Neuronal stem cell (in vitro differentiated cells): Measurements from ENCODE around the gene ADRA2C.

Experiments used
- DNase-seq: peaks from one replicate; pipeline ENCODE4 v3.0.0-alpha.2; 2013; ENCODE audit warnings: low spot score
- H2AFZ ChIP-seq: one replicate; pipeline ENCODE4 v1.6.1; 2013; ENCODE audit warnings: mild to moderate bottlenecking, low read length, inconsistent platforms
- H2AK5ac ChIP-seq: 2 replicates; pipeline ENCODE4 v1.6.1; 2013; ENCODE audit warnings: low read depth, mild to moderate bottlenecking, inconsistent platforms, low read length, moderate library complexity, mixed read lengths
- H2BK120ac ChIP-seq: 2 replicates; pipeline ENCODE4 v1.6.1; 2013; ENCODE audit warnings: low read depth, mild to moderate bottlenecking, inconsistent platforms, low read length, moderate library complexity, mixed read lengths
- H2BK12ac ChIP-seq: one replicate; pipeline ENCODE4 v1.6.1; 2013; ENCODE audit warnings: low read length, inconsistent platforms
- H2BK15ac ChIP-seq: 2 replicates; pipeline ENCODE4 v1.6.1; 2013; ENCODE audit warnings: mild to moderate bottlenecking, low read length, inconsistent platforms, mixed read lengths
- H2BK5ac ChIP-seq: one replicate; pipeline ENCODE4 v1.6.1; 2013; ENCODE audit warnings: inconsistent platforms, mild to moderate bottlenecking, low read length, moderate library complexity
- H3K14ac ChIP-seq: one replicate; pipeline ENCODE4 v1.6.1; 2013; ENCODE audit warnings: low read length, inconsistent platforms
- H3K18ac ChIP-seq: 2 replicates; pipeline ENCODE4 v1.6.1; 2013; ENCODE audit warnings: low read length, inconsistent platforms
- H3K23ac ChIP-seq: 2 replicates; pipeline ENCODE4 v1.6.1; 2013; ENCODE audit warnings: low read depth, mild to moderate bottlenecking, mixed read lengths, low read length, inconsistent platforms; ENCODE audit not compliant: poor library complexity
- H3K27ac ChIP-seq: replicated peaks from 3 replicates; pipeline ENCODE4 v1.5.1; 2013; ENCODE audit warnings: low read length, inconsistent platforms
- H3K27me3 ChIP-seq, 3 experiments: 2 replicates each; pipeline ENCODE4 v1.6.1; 2013; ENCODE audit warnings: low read length in 3 of 3, mild to moderate bottlenecking in 2 of 3, inconsistent platforms in 1 of 3, low read depth in 1 of 3, mixed read lengths in 1 of 3, moderate library complexity in 1 of 3; ENCODE audit not compliant: control insufficient read depth in 3 of 3, insufficient read depth in 3 of 3
- H3K36me3 ChIP-seq, 2 donors: replicated peaks in 1 of 2; 2 replicates each; pipeline ENCODE4 v1.6.1; 2013; ENCODE audit warnings: low read length in 2 of 2; ENCODE audit not compliant: control insufficient read depth in 2 of 2, insufficient read depth in 2 of 2
- H3K4ac ChIP-seq: 2 replicates; pipeline ENCODE4 v1.6.1; 2013; ENCODE audit warnings: inconsistent platforms, mild to moderate bottlenecking, low read length, moderate library complexity
- H3K4me1 ChIP-seq, 2 donors: 1 replicate in 1 of 2; 2 replicates in 1 of 2; pipeline ENCODE4 v1.6.1; 2013; ENCODE audit warnings: low read length in 2 of 2, low read depth in 1 of 2; ENCODE audit not compliant: control insufficient read depth in 2 of 2, insufficient read depth in 1 of 2
- H3K4me2 ChIP-seq: one replicate; pipeline ENCODE4 v1.6.1; 2013; ENCODE audit warnings: mild to moderate bottlenecking, low read length, inconsistent platforms; ENCODE audit not compliant: insufficient read depth, poor library complexity, severe bottlenecking
- H3K4me3 ChIP-seq, 2 donors: 2 replicates each; pipeline ENCODE4 v1.5.1; 2013; ENCODE audit warnings: low read length in 2 of 2, mild to moderate bottlenecking in 2 of 2, inconsistent platforms in 1 of 2, moderate library complexity in 1 of 2
- H3K79me1 ChIP-seq: one replicate; pipeline ENCODE4 v1.6.1; 2013; ENCODE audit warnings: low read depth, mild to moderate bottlenecking, inconsistent platforms, low read length, moderate library complexity
- H3K9ac ChIP-seq: one replicate; pipeline ENCODE4 v1.6.1; 2013; ENCODE audit warnings: mild to moderate bottlenecking, low read depth, low read length, inconsistent platforms; ENCODE audit not compliant: poor library complexity
- H3K9me3 ChIP-seq, 2 donors: replicated peaks in 1 of 2; 2 replicates each; pipeline versions ENCODE3 to v1.6.1; 2013; ENCODE audit warnings: low read length in 2 of 2, mild to moderate bottlenecking in 2 of 2, inconsistent platforms in 1 of 2, low read depth in 1 of 2, mixed read lengths in 1 of 2, moderate library complexity in 1 of 2; ENCODE audit not compliant: control insufficient read depth in 2 of 2, insufficient read depth in 1 of 2
- H4K8ac ChIP-seq: one replicate; pipeline ENCODE4 v1.6.1; 2013; ENCODE audit warnings: low read depth, mild to moderate bottlenecking, inconsistent platforms, low read length, moderate library complexity
- H4K91ac ChIP-seq: one replicate; pipeline ENCODE4 v1.6.1; 2013; ENCODE audit warnings: low read length, low read depth, mild to moderate bottlenecking, inconsistent platforms; ENCODE audit not compliant: poor library complexity
- whole genome bisulfite sequencing, 2 donors: extraction: QIAGEN DNeasy Blood & Tissue Kit; methylation state at CpG; one replicate each; pipeline ENCODE4 v1.1.7; 2013; ENCODE audit warnings: missing lambda C conversion rate in 2 of 2, mixed read lengths in 1 of 2; ENCODE audit not compliant: insufficient read length in 2 of 2, insufficient replicate concordance in 1 of 2; ENCODE audit errors: extremely low coverage in 2 of 2; 5-methylcytosine and 5-hydroxymethylcytosine counted together

ADRA2C gene

GRCh38 chr4:3773552-3774001 lies 7.4 kb downstream of the ADRA2C start:
- no peak overlapping the region for H4K8ac ChIP-seq
- H3K27ac ChIP-seq, result no peak overlapping the region
- H3K9me3 ChIP-seq, result no peaks in the 10 kb centered on the region
- H3K27me3 ChIP-seq, result peaks cover 0 to 80% (median 0%) of the 10 kb centered on the region in 3 experiments
- no peak overlapping the region for H3K4me3 ChIP-seq
- peak overlapping the region; percentile 78 for H2AK5ac ChIP-seq
- no peak overlapping the region for H2BK12ac ChIP-seq
- no peak for DNase-seq
- peak overlapping the region; percentile 14 for H3K9ac ChIP-seq
- no peak overlapping the region for H2BK120ac ChIP-seq
- no peaks in the 10 kb centered on the region for H3K36me3 ChIP-seq
- H2BK15ac ChIP-seq, result no peak overlapping the region
- peak overlapping the region; percentile 9 for H4K91ac ChIP-seq
- no peak overlapping the region for H2AFZ ChIP-seq
- H3K14ac ChIP-seq, result peak overlapping the region; percentile 63
- H3K4me2 ChIP-seq, result no peak overlapping the region
- H2BK5ac ChIP-seq, result no peak overlapping the region
- H3K18ac ChIP-seq, result peak overlapping the region; percentile 49
- peaks cover 0 to 9% of the 10 kb centered on the region in 2 donors for H3K4me1 ChIP-seq
- no CpG with 5 or more reads among the region's 17 CpGs for WGBS, 2 donors
- no peak overlapping the region for H3K4ac ChIP-seq
- peaks cover 2% of the 10 kb centered on the region for H3K79me1 ChIP-seq
- peak overlapping the region; percentile 10 for H3K23ac ChIP-seq

GRCh38 chr4:3774253-3774883 lies 8.2 kb downstream of the ADRA2C start:
- H2AFZ ChIP-seq, result no peak overlapping the region
- H2BK12ac ChIP-seq, result no peak overlapping the region
- no peak overlapping the region for H4K91ac ChIP-seq
- no peak overlapping the region for H3K9ac ChIP-seq
- H3K27me3 ChIP-seq, result peaks cover 0 to 72% (median 0%) of the 10 kb centered on the region in 3 experiments
- peaks cover 2% of the 10 kb centered on the region for H3K79me1 ChIP-seq
- H2BK120ac ChIP-seq, result no peak overlapping the region
- H2BK5ac ChIP-seq, result no peak overlapping the region
- no peak overlapping the region for H3K27ac ChIP-seq
- H3K4me2 ChIP-seq, result no peak overlapping the region
- no peak overlapping the region for H3K14ac ChIP-seq
- H3K36me3 ChIP-seq, result no peaks in the 10 kb centered on the region
- H2AK5ac ChIP-seq, result no peak overlapping the region
- WGBS, 2 donors, result no CpG with 5 or more reads among the region's 19 CpGs
- H2BK15ac ChIP-seq, result no peak overlapping the region
- no peak overlapping the region for H4K8ac ChIP-seq
- no peaks in the 10 kb centered on the region for H3K9me3 ChIP-seq
- peaks cover 0 to 4% of the 10 kb centered on the region in 2 donors for H3K4me1 ChIP-seq
- H3K4ac ChIP-seq, result no peak overlapping the region
- DNase-seq, result no peak
- H3K23ac ChIP-seq, result no peak overlapping the region
- no peak overlapping the region for H3K4me3 ChIP-seq
- H3K18ac ChIP-seq, result no peak overlapping the region

- Histone ChIP-seq H3K4me3 (no peak overlapping the region), H3K79me1 (peaks cover 2% of the 10 kb centered on the region), H3K23ac (no peak overlapping the region), H2AFZ (no peak overlapping the region), H3K36me3 (no peaks in the 10 kb centered on the region), H2BK12ac (no peak overlapping the region), H3K27me3 (peaks cover 0 to 65% (median 0%) of the 10 kb centered on the region in 3 experiments), H3K4ac (no peak overlapping the region), H2BK15ac (no peak overlapping the region), H2AK5ac (no peak overlapping the region), H3K27ac (no peak overlapping the region), H4K91ac (no peak overlapping the region), H3K4me2 (no peak overlapping the region), H3K9me3 (no peaks in the 10 kb centered on the region), H3K9ac (no peak overlapping the region), H4K8ac (no peak overlapping the region), H3K18ac (no peak overlapping the region), H2BK5ac (no peak overlapping the region), H2BK120ac (no peak overlapping the region), H3K4me1 (peaks cover 0 to 4% of the 10 kb centered on the region in 2 donors), H3K14ac (no peak overlapping the region)
- DNase-seq, result no peak
- no CpG with 5 or more reads among the region's 16 CpGs for WGBS, 2 donors
Observed at GRCh38 chr4:3775005-3775404, 8.8 kb downstream of the ADRA2C start.

- WGBS, 2 donors, result no CpG with 5 or more reads among the region's 4 CpGs
- peak overlapping the region; percentile 44 for H2AK5ac ChIP-seq
Observed at GRCh38 chr4:3775576-3775975, 9.4 kb downstream of the ADRA2C start.

More at GRCh38 chr4:3775576-3775975, 9.4 kb downstream of the ADRA2C start:
- Histone ChIP-seq H2BK15ac (no peak overlapping the region), H3K4me3 (no peak overlapping the region), H4K91ac (no peak overlapping the region), H3K27ac (no peak overlapping the region), H2AFZ (no peak overlapping the region), H3K9me3 (no peaks in the 10 kb centered on the region), H3K18ac (peak overlapping the region; percentile 15), H3K14ac (peak overlapping the region; percentile 22), H2BK120ac (no peak overlapping the region), H2BK5ac (no peak overlapping the region), H3K27me3 (peaks cover 0 to 60% (median 0%) of the 10 kb centered on the region in 3 experiments), H3K36me3 (no peaks in the 10 kb centered on the region), H2BK12ac (peak overlapping the region; percentile 69), H4K8ac (no peak overlapping the region), H3K23ac (no peak overlapping the region), H3K79me1 (peaks cover 2% of the 10 kb centered on the region), H3K4me2 (no peak overlapping the region), H3K4ac (no peak overlapping the region), H3K4me1 (peaks cover 0 to 5% of the 10 kb centered on the region in 2 donors), H3K9ac (no peak overlapping the region)
- no peak for DNase-seq
